Right kidney (tissue), 1 donor: ENCODE measurements around the gene BFAR.
"Not testable (repeated sequence)": the region's sequence is repeated elsewhere in the genome, so short reads cannot be mapped to it uniquely, and the experiment has no call there.

Experiments
- DNase-seq: peaks from one replicate; pipeline ENCODE4 v3.0.0-alpha.2; 2016

Gene BFAR

DNA sequence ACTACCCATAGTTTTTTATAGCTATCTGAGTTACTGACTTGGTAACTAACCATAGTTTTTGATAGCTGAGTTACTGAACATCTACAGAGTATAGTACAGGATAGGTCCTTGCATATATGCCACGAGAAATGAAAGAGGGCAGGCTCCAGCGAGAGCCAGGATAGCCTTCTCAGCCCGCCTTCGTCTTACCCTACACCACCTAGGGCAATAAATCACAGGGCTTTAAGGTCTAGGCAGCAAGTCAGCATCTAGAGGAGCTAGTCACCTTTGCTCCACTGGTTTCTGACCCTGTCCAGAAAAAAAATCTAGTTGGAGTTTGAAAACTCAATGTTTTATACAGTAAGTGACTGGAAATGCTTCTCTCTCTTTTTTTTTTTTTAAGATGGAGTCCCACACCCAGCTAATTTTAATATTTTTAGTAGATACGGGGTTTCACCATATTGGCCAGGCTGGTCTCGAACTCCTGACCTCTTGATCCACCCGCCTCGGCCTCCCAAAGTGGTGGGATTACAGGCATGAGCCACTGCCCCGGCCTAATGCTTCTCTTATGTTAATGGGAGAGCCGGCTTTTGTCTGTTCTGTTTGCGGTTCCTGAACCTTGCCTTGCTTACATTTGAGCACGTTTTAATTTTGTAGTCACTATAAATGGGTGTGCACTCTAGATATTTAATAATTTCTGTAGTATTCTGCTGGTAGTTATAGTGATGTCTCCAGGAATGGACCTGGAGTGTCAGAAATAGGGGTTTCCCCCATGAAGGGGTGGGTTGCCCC lies 2.8 kb downstream of the BFAR start:
- DNase-seq, result no peak

DNA sequence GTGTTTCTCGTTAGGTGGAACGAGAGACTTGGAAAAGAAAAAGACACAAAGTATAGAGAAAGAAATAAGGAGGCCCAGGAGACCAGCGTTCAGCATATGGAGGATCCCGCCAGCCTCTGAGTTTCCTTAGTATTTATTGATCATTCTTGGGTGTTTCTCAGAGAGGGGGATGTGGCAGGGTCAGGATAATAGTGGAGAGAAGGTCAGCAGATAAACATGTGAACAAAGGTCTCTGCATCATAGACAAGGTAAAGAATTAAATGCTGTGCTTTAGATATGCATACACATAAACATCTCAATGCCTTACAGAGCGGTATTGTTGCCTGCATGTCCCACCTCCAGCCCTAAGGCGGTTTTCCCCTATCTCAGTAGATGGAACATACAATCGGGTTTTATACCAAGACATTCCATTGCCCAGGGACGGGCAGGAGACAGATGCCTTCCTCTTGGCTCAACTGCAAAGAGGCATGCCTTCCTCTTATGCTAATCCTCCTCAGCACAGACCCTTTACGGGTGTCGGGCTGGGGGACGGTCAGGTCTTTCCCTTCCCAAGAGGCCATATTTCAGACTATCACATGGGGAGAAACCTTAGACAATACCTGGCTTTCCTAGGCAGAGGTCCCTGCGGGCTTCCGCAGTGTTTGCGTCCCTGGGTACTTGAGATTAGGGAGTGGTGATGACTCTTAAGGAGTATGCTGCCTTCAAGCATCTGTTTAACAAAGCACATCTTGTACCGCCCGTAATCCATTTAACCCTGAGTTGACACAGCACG lies 3.6 kb downstream of the BFAR start:
- DNase-seq, result not testable (repeated sequence)

DNA sequence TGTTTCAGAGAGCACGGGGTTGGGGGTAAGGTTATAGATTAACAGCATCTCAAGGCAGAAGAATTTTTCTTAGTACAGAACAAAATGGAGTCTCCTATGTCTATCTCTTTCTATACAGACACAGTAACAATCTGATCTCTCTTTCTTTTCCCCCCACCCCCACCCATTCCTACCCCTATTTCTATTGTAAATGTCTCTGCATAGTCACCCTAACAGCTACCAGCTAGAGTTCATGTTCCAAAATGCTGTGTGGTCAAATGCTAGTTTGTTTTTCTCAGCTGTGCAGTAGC lies 4.1 kb downstream of the BFAR start:
- not testable (repeated sequence) for DNase-seq

DNA sequence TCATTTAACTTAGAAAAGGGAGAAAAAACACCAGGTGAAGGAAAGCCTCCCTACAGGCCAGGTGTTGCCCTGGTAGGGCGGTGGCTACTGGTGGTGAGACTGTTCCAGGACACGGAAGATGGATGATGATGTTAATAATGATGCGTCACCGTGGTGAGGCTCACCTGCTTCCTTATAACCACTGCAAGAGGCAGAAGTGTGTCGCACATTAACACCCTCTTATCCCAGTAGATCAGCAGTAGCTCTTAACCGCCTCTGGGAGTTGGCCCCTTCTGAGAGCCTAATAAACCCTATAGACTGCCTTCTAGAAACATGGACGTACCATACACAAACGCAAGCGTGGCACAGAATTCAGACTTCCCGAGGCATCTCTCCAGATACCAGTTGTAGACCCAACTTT lies 7.8 kb downstream of the BFAR start:
- DNase-seq, result no peak

DNA sequence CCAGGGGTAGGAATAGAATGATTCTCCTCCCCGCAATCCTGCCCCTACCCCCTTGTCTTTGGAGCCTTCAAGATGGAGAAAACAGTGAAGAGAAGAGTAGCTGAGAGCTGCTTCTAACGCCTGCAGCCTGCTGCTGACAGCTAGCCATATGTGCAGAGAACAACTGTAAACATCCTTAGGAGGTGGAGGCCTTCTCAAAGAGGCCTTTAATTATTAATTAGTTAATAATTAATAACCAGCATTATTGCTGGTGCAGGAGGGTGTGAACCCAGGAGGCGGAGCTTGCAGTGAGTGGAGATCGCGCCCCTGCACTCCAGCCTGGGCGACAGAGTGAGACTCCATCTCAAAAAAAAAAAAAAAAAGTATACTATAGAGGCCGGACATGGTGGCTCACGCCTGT lies 8.5 kb downstream of the BFAR start:
- DNase-seq, result no peak

DNA sequence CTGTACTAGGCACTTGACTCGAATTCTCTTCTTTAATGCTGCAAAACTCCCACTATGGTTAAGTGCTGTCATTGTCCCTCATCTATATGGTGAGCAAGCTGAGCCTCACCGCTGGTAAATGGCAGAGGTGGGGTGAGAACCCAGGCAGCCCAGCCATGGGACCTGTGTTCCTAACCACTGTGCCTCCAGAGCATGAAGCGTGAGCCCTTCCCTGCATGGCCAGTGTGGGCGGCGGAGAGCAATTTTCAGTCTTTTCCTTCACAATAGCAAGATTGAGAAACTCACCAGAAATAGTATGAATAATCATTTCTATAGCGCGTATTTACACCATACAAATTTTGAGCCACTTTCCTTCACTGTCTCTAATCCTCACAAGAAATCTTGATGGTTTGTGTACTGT lies 9.2 kb downstream of the BFAR start:
- no peak for DNase-seq

DNA sequence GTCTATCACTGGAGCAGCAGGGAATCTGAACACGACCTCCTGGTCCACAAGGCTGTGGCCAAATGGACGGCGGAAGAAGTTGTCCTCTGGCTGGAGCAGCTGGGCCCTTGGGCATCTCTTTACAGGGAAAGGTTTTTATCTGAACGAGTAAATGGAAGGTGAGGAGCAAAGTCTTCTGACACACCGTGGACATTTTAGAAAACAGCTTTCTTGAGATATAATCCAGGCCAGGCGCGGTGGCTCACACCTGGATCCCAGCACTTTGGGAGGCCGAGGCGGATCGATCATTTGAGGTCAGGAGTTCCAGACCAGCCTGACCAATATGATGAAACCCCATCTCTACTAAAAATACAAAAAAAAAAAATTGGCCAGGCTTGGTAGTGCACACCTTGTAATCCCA lies 17.1 kb downstream of the BFAR start:
- DNase-seq, result no peak

DNA sequence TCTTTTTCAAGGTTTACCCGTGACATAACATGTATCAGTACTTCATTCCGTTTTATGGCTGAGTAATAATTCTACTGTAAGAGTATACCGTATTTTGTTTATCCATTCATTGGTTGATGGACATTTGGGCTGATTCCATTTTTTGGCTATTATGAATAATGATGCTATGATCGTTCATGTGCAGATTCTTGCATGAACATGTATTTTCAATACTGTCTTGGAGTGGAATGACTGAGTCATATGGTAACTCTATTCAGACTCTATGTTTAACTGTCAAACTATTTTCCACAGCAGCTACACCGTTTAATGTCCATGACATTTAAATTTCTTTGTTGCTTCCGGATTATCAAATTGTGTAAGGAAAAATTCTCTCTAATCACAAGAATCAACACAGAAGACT lies 17.9 kb downstream of the BFAR start:
- no peak for DNase-seq

DNA sequence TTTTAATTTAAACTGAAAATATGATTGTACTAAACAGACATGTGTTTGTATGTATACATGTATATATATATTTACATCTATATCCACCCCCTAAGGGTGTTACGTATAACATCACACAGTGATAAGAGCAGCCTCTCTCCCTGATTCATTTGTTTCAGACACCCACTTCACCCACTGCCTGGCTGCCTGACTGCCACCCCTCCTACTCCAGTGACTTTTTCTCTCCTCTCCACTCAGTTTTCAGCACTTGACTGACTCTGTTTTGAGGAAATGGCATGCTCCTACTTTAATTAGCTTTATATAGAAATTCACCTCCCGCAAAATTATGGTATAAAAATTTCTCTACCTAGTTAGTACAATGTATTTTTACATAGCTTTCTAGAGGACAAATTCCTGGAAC lies 20.0 kb downstream of the BFAR start:
- DNase-seq, result no peak

DNA sequence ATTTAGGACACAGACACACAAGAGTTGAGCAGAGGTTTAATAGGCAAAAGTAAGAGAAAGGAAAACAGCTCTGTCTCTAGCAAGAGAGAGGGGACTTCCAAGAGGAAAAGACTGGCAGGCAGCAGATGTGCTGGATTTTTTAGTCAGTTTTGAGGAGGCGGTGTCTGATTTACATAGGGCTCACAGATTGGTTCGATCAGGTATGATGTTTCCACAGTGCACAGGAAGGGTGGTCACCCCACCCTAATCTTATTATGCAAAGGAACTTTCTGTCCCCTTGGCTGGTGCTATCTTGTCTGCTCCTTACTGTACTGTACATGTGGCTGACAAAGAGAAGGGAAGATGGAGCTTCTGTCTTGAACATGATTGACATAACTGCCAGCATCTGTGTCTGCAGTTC lies 25.3 kb downstream of the BFAR start:
- no peak for DNase-seq

DNA sequence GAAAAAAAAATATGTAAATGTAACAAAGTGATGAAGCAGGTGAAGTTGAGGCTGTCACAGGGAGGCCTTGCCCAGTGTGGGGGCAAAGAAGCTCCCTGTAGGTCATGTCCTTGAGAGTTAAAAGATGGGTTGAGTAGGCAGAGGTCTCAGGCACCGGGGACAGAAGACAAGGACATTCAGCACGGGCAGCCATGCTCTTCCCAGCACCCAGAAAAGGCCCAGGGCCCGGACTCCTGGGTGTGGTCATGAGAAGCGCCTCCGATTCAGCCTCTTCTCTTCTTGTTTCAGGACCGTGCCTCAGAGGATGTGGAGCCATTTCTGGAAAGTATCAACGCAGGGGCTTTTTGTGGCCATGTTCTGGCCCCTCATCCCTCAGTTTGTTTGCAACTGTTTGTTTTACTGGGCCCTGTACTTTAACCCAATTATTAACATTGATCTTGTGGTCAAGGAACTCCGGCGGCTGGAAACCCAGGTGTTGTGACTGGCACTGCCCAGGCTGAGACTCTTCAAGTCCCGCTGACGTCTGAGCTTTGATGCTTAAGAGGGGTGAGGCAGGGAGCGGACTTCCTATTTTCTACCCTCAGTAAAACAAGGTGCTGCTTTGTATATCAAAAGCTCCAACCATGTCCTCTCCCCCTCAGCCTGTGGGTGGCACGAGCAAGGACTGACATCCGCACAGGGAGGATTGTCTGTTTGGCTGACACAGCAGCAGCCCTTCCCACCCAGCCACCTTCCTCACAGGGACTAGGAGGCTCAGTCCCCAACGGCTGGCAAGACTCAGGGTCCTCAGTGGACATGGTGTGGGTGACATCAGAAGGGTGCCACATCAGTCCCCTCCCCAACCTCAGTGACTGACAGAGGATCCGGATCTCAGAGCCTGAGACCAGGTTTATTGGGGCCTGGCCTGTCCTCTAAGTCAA lies 34.9 kb downstream of the BFAR start:
- no peak for DNase-seq

DNA sequence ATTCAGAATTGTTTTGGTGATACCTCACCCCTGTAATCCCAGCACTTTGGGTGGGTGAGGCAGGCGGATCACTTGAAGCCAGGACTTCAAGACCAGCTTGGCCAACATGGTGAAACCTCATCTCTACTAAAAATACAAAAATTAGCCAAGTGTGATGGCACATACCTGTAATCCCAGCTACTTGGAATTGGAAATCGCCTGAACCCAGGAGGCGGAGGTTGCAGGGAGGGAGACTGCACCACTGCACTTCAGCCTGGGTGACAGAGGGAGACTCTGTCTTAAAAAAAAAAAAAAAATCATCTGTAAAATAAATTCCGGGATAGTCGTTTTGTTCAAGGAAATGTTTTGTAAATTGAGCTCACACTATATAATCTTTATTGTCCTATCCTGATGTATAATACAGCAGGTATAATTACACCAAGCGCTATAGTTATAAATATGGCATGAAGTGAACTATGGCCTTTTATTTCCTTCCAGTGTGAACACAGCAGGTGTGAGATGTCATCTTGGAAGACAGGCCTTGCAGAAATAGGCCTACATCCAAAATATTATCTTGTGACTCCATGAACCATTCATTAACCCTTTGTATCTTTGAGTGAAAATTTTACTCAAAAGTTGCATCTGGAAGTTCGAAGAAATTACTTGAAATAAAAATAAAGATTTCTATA lies 35.9 kb downstream of the BFAR start:
- no peak for DNase-seq

DNA sequence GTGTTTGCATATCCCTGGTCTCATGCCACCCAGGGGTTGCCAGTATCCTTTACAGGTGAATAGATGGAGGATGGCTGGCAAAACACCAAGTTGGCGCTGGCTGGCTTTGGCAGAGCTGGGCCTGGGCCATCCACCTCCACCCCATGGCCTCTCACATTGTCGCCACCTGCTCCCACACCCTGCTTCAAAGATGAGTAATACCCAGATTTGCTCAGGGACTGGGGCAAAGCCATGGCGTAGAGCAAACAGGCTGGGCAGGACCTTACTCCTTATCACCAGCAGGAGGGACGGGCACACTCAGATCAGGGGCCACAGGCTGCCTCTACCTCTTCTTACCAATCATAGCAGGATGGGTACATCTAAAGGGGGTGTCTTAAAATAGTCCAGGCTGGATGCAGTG lies 37.0 kb downstream of the BFAR start:
- no peak for DNase-seq

DNA sequence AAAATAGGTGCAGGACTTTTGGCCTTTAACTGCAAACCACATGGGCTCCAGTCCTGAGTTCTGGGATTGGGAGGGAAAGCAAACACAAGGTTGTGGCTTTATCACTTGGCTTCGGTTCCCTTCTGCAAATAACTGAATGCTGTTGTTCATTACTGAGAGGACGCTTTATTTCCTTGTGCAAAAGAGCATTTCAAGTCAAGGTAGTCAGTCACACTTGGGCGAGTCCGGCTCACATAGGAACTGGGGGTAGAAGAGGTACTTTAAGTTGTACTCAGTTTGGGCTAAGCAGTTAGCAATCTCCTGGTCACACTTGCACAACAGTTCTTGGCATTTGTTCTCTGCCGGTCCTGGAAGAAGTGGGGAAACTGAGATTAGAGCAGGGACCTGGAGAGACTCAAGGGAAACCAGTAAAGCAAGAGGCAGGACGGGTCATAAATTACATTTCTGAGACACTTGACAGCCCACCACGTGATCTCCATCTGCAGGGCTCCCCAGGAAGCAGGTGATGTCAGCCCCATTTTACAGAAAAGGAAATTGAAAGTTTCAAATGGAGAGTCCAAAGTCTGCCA lies 39.7 kb downstream of the BFAR start:
- DNase-seq, result no peak

DNA sequence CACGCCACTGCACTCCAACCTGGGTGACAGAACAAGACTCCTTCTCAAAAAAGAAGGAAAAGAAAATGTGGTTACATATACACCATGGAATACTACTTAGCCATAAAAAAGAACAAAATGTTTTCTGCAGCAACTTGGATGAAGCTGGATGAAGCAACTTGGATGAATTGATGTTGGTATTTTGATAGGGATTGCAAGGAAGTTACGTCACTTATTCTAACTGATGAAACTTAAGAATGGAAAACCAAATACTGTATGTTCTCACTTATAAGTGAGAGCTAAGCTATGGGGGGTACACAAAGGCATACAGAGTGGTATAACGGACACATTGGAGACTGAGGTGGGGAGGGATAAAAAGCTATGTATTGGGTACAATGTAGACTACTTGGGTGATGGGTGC lies 43.9 kb downstream of the BFAR start:
- no peak for DNase-seq

DNA sequence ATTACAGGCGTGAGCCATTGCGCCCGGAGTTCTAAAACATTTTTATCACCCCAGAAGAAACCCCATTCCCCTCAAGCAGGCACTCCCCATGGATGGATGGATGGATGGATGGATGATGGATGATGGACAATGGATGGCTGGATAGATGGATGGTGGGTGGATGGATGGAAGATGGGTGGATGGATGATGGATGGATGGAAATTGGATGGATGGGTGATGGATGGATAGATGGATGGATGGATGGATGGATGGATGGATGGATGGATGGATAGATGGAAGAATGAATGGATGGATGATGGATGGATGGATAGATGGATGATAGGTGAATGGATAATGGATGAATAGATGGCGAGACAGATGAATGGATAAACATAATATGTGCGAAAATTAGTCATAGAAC lies 44.9 kb downstream of the BFAR start:
- DNase-seq, result no peak

DNA sequence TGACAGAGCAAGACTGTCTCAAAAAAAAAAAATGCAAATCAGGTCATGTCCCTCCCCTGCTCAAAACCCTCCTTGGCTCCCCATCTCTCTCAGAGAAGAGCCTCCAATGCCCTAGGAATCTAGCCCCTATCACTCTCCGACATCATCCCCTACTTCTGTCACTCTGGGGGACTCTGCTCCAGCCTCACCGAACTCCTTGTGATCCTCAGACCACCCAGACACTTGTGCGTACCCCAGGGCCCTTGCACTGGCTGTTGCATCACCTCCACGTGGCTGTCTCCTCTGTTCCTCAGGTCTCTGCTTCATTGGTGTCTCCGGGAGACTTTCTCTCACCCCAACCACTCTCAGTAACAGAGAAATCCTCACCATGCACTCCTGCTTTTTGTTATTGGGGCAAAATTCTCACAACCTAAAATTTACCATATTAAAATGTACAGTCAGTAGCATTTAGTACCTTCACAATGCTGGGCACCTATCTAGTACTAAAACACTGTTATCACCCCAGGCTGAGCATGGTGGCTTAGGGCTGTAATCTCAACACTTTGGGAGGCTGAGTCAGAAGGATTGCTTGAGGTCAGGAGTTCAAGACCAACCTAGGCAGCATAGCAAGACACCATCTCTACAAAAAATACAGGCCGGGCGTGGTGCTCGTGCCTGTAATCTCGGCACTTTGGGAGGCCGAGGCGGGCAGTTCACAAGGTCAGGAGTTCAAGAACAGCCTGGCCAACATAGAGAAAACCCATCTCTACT lies 46.2 kb downstream of the BFAR start:
- DNase-seq, result no peak

DNA sequence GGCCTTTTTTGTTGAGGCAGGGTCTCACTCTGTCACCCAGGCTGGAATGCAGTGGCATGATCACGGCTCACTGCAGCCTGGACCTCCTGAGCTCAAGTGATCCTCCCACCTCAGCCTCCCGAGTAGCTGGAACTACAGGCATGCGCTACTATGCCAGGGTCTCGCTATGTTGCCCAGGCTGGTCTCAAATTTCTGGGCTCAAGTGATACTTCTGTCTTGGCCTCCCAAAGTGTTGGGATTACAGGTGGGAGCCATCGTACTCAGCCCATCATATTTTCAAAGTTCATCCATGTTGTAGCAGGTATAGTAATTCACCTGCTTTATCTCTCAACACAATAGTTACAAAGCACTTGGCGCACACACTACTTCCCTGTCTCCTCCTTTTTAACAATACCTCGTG lies 47.6 kb downstream of the BFAR start:
- not testable (repeated sequence) for DNase-seq

DNA sequence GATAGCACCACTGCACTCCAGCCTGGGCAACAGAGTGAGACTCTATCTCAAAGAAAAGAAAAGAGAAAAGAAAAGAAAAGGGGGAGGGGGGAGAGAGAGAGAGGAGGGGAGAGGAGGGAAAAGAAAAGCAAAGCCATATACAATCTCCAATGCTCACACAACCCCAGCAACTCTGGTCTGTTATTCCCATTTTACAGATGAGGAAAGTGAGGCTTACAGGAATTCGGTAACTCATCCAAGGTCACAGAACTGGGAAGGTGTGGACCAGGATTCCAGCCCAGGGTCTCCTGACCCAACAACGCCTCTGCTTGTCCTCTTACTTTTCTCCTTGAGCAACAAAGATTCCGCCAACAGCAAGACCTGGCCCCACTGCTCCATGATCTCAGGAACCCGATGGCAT lies 48.4 kb downstream of the BFAR start:
- DNase-seq, result no peak

DNA sequence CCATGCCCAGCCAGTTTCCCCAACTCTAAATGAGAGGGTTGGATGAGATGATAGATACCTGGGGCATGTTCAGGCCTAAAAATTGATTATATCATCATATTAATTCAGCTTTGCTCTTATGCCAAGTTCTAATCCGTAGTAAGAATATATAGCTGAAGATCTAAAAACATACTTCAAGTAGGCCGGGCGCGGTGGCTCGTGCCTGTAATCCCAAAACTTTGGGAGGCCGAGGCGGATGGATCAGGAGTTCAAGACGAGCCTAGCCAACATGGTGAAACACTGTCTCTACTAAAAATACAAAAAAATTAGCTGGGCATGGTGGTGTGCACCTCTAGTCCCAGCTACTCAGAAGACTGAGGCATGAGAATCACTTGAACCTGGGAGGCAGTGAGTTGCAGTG lies 49.4 kb downstream of the BFAR start:
- no peak for DNase-seq
